HG02642 (cell line): ENCODE data around the gene ABHD2.
"Not testable (repeated sequence)": the region's sequence is repeated elsewhere in the genome, so short reads cannot be mapped to it uniquely, and the experiment has no call there.

Experiments
- ATAC-seq: cut with Tn5 transposase; IDR thresholded peaks from one replicate; pipeline ENCODE4 v1.9.1; 2021; ENCODE audit warnings: mild to moderate bottlenecking; ENCODE audit not compliant: unreplicated experiment, poor library complexity

ABHD2 gene

GRCh38 chr15:89074402-89075012 is 13.7 kb upstream of the ABHD2 start:
- ATAC-seq: no peak

GRCh38 chr15:89075101-89075640 is 13.1 kb upstream of the ABHD2 start:
- no peak for ATAC-seq

- ATAC-seq: no peak
These were observed 12.4 kb upstream of the ABHD2 start for GRCh38 chr15:89075846-89076245.

- ATAC-seq: no peak
These were observed 10.5 kb upstream of the ABHD2 start for GRCh38 chr15:89077750-89078149.

GRCh38 chr15:89078851-89079810 is 9.1 kb upstream of the ABHD2 start:
- ATAC-seq: no peak

- no peak for ATAC-seq
These were observed 6.4 kb upstream of the ABHD2 start for GRCh38 chr15:89081878-89082277.

GRCh38 chr15:89083246-89083645 is 5.0 kb upstream of the ABHD2 start:
- ATAC-seq: no peak

- no peak for ATAC-seq
These were observed 2.8 kb upstream of the ABHD2 start for GRCh38 chr15:89085289-89085926.

- ATAC-seq: not testable (repeated sequence)
These were observed 2.3 kb upstream of the ABHD2 start for GRCh38 chr15:89085933-89086332.

- ATAC-seq: not testable (repeated sequence)
These were observed 1.9 kb upstream of the ABHD2 start for GRCh38 chr15:89086390-89086789.

GRCh38 chr15:89087161-89087829 is 961 bp upstream of the ABHD2 start:
- ATAC-seq: no peak

GRCh38 chr15:89088605-89089315 is 504 bp downstream of the ABHD2 start:
- peak; percentile 6 for ATAC-seq

GRCh38 chr15:89089316-89090230 is 1.3 kb downstream of the ABHD2 start:
- ATAC-seq: no peak

- no peak for ATAC-seq
These were observed 2.8 kb downstream of the ABHD2 start for GRCh38 chr15:89090791-89091626.

- no peak for ATAC-seq
These were observed 3.5 kb downstream of the ABHD2 start for GRCh38 chr15:89091627-89092220.

GRCh38 chr15:89093509-89093908 is 5.3 kb downstream of the ABHD2 start:
- ATAC-seq: no peak

GRCh38 chr15:89095073-89095472 is 6.8 kb downstream of the ABHD2 start:
- no peak for ATAC-seq
